ENCODE results near the gene SYT12. TPM values are rescaled to one million over a fixed set of nuclear protein-coding genes. Genes with fewer than 3 reads are reported as not detected.

Gene SYT12
- total and polyA plus RNA-seq, 2 donors (not counting 3 experiments of a cell fraction or from before 2014, with no cell fraction given), result not detected

GRCh38 chr11:67013511-67014045 lies 9.4 kb upstream of the SYT12 start:
- Histone ChIP-seq H3K4me2 (ENCODE audit: insufficient read depth, low read length) (no peak overlapping the region), H3K79me2 (ENCODE audit: control insufficient read depth, insufficient read depth, low read length) (no peaks in the 10 kb centered on the region), H3K9me1 (replicated peaks; ENCODE audit: control insufficient read depth, extremely low read depth, insufficient read depth, low read length) (no peaks in the 10 kb centered on the region), H3K9me3 (replicated peaks; ENCODE audit: control insufficient read depth, insufficient read depth, low read length) (no peaks in the 10 kb centered on the region), H3K4me1 (ENCODE audit: control insufficient read depth, extremely low read depth, insufficient read depth, low read length) (no peaks in the 10 kb centered on the region), H4K20me1 (replicated peaks; ENCODE audit: control insufficient read depth, extremely low read depth, insufficient read depth, low read length) (no peaks in the 10 kb centered on the region), H3K9ac (replicated peaks; ENCODE audit: extremely low read depth, insufficient read depth, low read length) (no peak overlapping the region), H2AFZ (ENCODE audit: low read depth, low read length) (no peak overlapping the region), H3K4me3 (replicated peaks in 1 of 3; ENCODE audit: insufficient read depth in 1 of 3, low read depth in 1 of 3, low read length in 3 of 3) (no peak overlapping the region), H3K27ac (ENCODE audit: insufficient read depth, low read depth, low read length) (no peak overlapping the region), H3K36me3 (ENCODE audit: control insufficient read depth in 2 of 2, extremely low read depth in 1 of 2, insufficient read depth in 2 of 2, low read length in 2 of 2) (no peaks in the 10 kb centered on the region), H3K27me3 (ENCODE audit: control insufficient read depth in 2 of 2, insufficient read depth in 2 of 2, low read length in 2 of 2) (no peaks in the 10 kb centered on the region)
- no peak for FAIRE-seq
- TF ChIP-seq GATA2 (IDR thresholded peaks at IDR 0.05; ENCODE audit: insufficient read depth, insufficient read length, low read depth, low read length), result no peak
- TF ChIP-seq JUN (IDR thresholded peaks at IDR 0.05; ENCODE audit: borderline replicate concordance, insufficient read depth, insufficient read length, low read depth), result no peak
- no peak for TF ChIP-seq POLR2AphosphoS5 (IDR thresholded peaks at IDR 0.05; ENCODE audit: insufficient read depth, low read depth, low read length)
- TF ChIP-seq MYC (IDR thresholded peaks at IDR 0.05; ENCODE audit: low read depth, low read length), result no peak
- TF ChIP-seq FOS (IDR thresholded peaks at IDR 0.05; ENCODE audit: borderline replicate concordance, insufficient read depth, low read length), result no peak
- no peak for TF ChIP-seq CTCF (IDR thresholded peaks at IDR 0.05; ENCODE audit: extremely low read depth in 1 of 2, insufficient read depth in 1 of 2, low read depth in 1 of 2, low read length in 2 of 2)
- TF ChIP-seq, protein P1, sequence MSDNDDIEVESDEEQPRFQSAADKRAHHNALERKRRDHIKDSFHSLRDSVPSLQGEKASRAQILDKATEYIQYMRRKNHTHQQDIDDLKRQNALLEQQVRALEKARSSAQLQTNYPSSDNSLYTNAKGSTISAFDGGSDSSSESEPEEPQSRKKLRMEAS (IDR thresholded peaks at IDR 0.05; ENCODE audit: insufficient read depth, insufficient read length), result no peak
- TF ChIP-seq POLR2A (IDR thresholded peaks at IDR 0.05; ENCODE audit: low read depth, low read length), result no peak
- no peak for TF ChIP-seq EZH2 (IDR thresholded peaks at IDR 0.05; ENCODE audit: borderline replicate concordance, low read depth, low read length, severe bottlenecking)
- DNase-seq (ENCODE audit: low read depth, low spot score), result no peak
- dilution Hi-C loops (cut with MboI; ENCODE audit: extremely low pct_ligation_motif_present, low sequenced_read_pairs) (no loop called here), intact Hi-C loops (cut with micrococcal nuclease) (no loop called here)
- ChIA-PET POLR2A (no interaction called here), CTCF (interaction anchor here (1.1 to 1.9 kb wide), 2 partner anchors 9 to 42 kb away, joined by 3 to 7 read pairs; partner anchors contain the start of gene SYT12)
- BruUV-seq (replicated peaks), result no TSS peak
